B cell (primary cell): ENCODE data around the gene CLASP2. TPM values are rescaled to one million over a fixed set of nuclear protein-coding genes. Genes with fewer than 3 reads are reported as not detected.

Experiments used
- ATAC-seq: fragments of 200-7000 bp; cut with Tn5 transposase; one replicate; pipeline ENCODE4 v1.10.0; 2021; ENCODE audit warnings: low read depth, mild to moderate bottlenecking, moderate number of reproducible peaks, moderate library complexity
- CTCF ChIA-PET: fragments of 350-600 bp; sonication (Branson Sonifier 250); formaldehyde crosslinking; loops from one replicate; lab custom pipeline; 2021; ENCODE audit warnings: antibody characterized with exemption, inconsistent platforms; lab: Charles Lee
- POLR2A ChIA-PET: fragments of 350-600 bp; sonication (Branson Sonifier 250); formaldehyde crosslinking; loops from one replicate; lab custom pipeline; 2021; ENCODE audit warnings: antibody characterized with exemption; lab: Charles Lee
- DNase-seq: peaks from one replicate; pipeline ENCODE4 v3.0.0; 2013
- H2AFZ ChIP-seq: 2 replicates; pipeline ENCODE4 v1.6.1; 2012; ENCODE audit warnings: mild to moderate bottlenecking, low read depth, low read length; ENCODE audit not compliant: insufficient read depth, poor library complexity, severe bottlenecking
- H3K27ac ChIP-seq, 2 donors: 1 replicate in 1 of 2; 2 replicates in 1 of 2; pipeline ENCODE4 v1.5.1; 2012 to 2013; ENCODE audit warnings: low read length in 2 of 2, mild to moderate bottlenecking in 2 of 2, moderate library complexity in 1 of 2
- H3K27me3 ChIP-seq, 4 experiments: fragments of 200-600 bp in 1 of 4; sonication (generic) in 1 of 4; replicated peaks in 1 of 4; 1 replicate in 2 of 4; 2 replicates in 2 of 4; pipeline versions ENCODE4 v1.6.1 to v1.7.0; 2013 to 2016; ENCODE audit warnings: low read length in 3 of 4, mild to moderate bottlenecking in 2 of 4, mixed read lengths in 1 of 4, moderate library complexity in 1 of 4; ENCODE audit not compliant: insufficient read depth in 4 of 4, control insufficient read depth in 3 of 4; ENCODE audit errors: control extremely low read depth in 1 of 4
- H3K36me3 ChIP-seq, 2 experiments: replicated peaks in 1 of 2; 1 replicate in 1 of 2; 2 replicates in 1 of 2; pipeline versions ENCODE4 v1.6.1 to v1.7.1; 2013; ENCODE audit warnings: low read length in 1 of 2; ENCODE audit not compliant: insufficient read depth in 2 of 2, control insufficient read depth in 1 of 2; ENCODE audit errors: control extremely low read depth in 1 of 2, extremely low read depth in 1 of 2
- H3K4me1 ChIP-seq, 2 donors: fragments of 200-600 bp in 1 of 2; sonication (generic) in 1 of 2; 1 replicate in 1 of 2; 2 replicates in 1 of 2; pipeline versions ENCODE4 v1.5.1 to v1.6.1; 2013 to 2017; ENCODE audit warnings: low read length in 2 of 2; ENCODE audit not compliant: control insufficient read depth in 2 of 2, insufficient read depth in 2 of 2
- H3K4me2 ChIP-seq: replicated peaks from 2 replicates; pipeline ENCODE3; 2012; ENCODE audit warnings: mild to moderate bottlenecking, low read depth, low read length; ENCODE audit not compliant: poor library complexity, severe bottlenecking
- H3K4me3 ChIP-seq, 5 experiments: fragments of 200-600 bp in 1 of 5; sonication (generic) in 1 of 5; 1 replicate in 3 of 5; 2 replicates in 2 of 5; pipeline versions ENCODE4 v1.5.1 to v1.7.0; 2011 to 2016; ENCODE audit warnings: low read length in 4 of 5, mild to moderate bottlenecking in 4 of 5, low read depth in 2 of 5, control low read depth in 1 of 5, moderate library complexity in 1 of 5; ENCODE audit not compliant: insufficient read depth in 1 of 5; ENCODE audit errors: control extremely low read depth in 1 of 5, extremely low read depth in 1 of 5
- H3K79me2 ChIP-seq: fragments of 200-600 bp; sonication (generic); one replicate; pipeline ENCODE4 v1.6.0; 2016; ENCODE audit warnings: low read length; ENCODE audit not compliant: control insufficient read depth, insufficient read depth
- H3K9ac ChIP-seq: fragments of 200-600 bp; sonication (generic); 2 replicates; pipeline ENCODE4 v1.6.1; 2017; ENCODE audit warnings: mild to moderate bottlenecking, low read length, moderate library complexity
- H3K9me3 ChIP-seq, 3 donors: one replicate each; pipeline versions ENCODE4 v1.6.1 to v1.7.1; 2013; ENCODE audit warnings: low read length in 2 of 3; ENCODE audit not compliant: control insufficient read depth in 2 of 3, insufficient read depth in 1 of 3; ENCODE audit errors: control extremely low read depth in 1 of 3
- H4K20me1 ChIP-seq: 2 replicates; pipeline ENCODE4 v1.6.0; 2012; ENCODE audit warnings: mild to moderate bottlenecking, low read length; ENCODE audit not compliant: insufficient read depth, control insufficient read depth, poor library complexity, severe bottlenecking
- H3K27ac Mint-ChIP-seq: one replicate; pipeline ENCODE4 v1.8.0; 2021; ENCODE audit warnings: mixed read lengths
- H3K27me3 Mint-ChIP-seq: one replicate; pipeline ENCODE4 v1.8.0; 2021; ENCODE audit warnings: mixed read lengths
- H3K4me1 Mint-ChIP-seq: one replicate; pipeline ENCODE4 v1.8.0; 2021; ENCODE audit warnings: mixed read lengths
- H3K4me3 Mint-ChIP-seq: one replicate; pipeline ENCODE4 v1.8.0; 2021; ENCODE audit warnings: mixed read lengths
- H3K9me3 Mint-ChIP-seq: one replicate; pipeline ENCODE4 v1.8.0; 2022; ENCODE audit warnings: mixed read lengths; ENCODE audit not compliant: insufficient read depth
- CTCF ChIP-seq: fragments of 200-600 bp; IDR thresholded peaks from one replicate; pipeline ENCODE4 v1.8.0; 2022; ENCODE audit warnings: antibody characterized with exemption, mild to moderate bottlenecking
- EZH2 ChIP-seq: IDR thresholded peaks from 2 replicates; pipeline ENCODE4 v1.6.1; 2012; ENCODE audit warnings: borderline replicate concordance, low read depth, mild to moderate bottlenecking, moderate library complexity, low read length; ENCODE audit not compliant: insufficient read depth, poor library complexity, severe bottlenecking
- WGBS: methylation state at CpG from one replicate; pipeline ENCODE4 v1.1.5; 2013; ENCODE audit warnings: missing lambda C conversion rate; ENCODE audit not compliant: insufficient coverage; 5-methylcytosine and 5-hydroxymethylcytosine counted together
- intact Hi-C: fragments of 100-400 bp; cut with micrococcal nuclease; formaldehyde crosslinking; loops from one replicate; pipeline ENCODE4 v1.10.0; 2022
- polyA plus RNA-seq: library from polyadenylated mRNA; depleted of rRNA; stranded (reverse); fragments of >200 nt; gene quantifications from 2 replicates; pipeline ENCODE4 v1.2.3, GENCODE V29; 2012
- total RNA-seq, 2 donors: library from RNA; stranded (reverse); fragments of 120-200 nt in 1 of 2; gene quantifications; 1 replicate in 1 of 2; 2 replicates in 1 of 2; pipeline versions ENCODE4 v1.2.3 to v1.2.4, GENCODE V29; 2013 to 2022

The CLASP2 gene
- total and polyA plus RNA-seq, 2 donors (not counting 1 experiment from before 2014, with no cell fraction given): 10.7 to 109 TPM

GRCh38 chr3:33664195-33664594 lies 53.9 kb downstream of the CLASP2 start:
- ChIA-PET CTCF (no interaction called here), POLR2A (no interaction called here)
- H4K20me1 ChIP-seq: peaks cover 4% of the 10 kb centered on the region
- no peak overlapping the region for H3K4me3 ChIP-seq
- no peaks in the 10 kb centered on the region for H3K27me3 Mint-ChIP-seq
- no peak for DNase-seq
- no peak overlapping the region for H3K4me2 ChIP-seq
- no peak overlapping the region for H3K27ac ChIP-seq
- no CpG with 5 or more reads among the region's 1 CpG for WGBS
- peaks cover 0 to 6% of the 10 kb centered on the region in 2 experiments for H3K36me3 ChIP-seq
- intact Hi-C loops: no loop called here
- peaks cover 17% of the 10 kb centered on the region for H3K4me1 Mint-ChIP-seq
- H3K9ac ChIP-seq: no peak overlapping the region
- TF ChIP-seq EZH2 (no peak), CTCF (no peak)
- no peaks in the 10 kb centered on the region for H3K9me3 ChIP-seq
- H2AFZ ChIP-seq: no peak overlapping the region
- H3K4me3 Mint-ChIP-seq: no peak overlapping the region
- peaks cover 11% of the 10 kb centered on the region for H3K79me2 ChIP-seq
- H3K27me3 ChIP-seq: no peaks in the 10 kb centered on the region
- no peak for ATAC-seq
- no peak overlapping the region for H3K27ac Mint-ChIP-seq
- H3K9me3 Mint-ChIP-seq: no peaks in the 10 kb centered on the region
- H3K4me1 ChIP-seq: peaks cover 9 to 13% of the 10 kb centered on the region in 2 donors

- no peaks in the 10 kb centered on the region for H3K27me3 ChIP-seq
- no peak overlapping the region for H3K9ac ChIP-seq
- peaks cover 4% of the 10 kb centered on the region for H4K20me1 ChIP-seq
- peaks cover 0 to 6% of the 10 kb centered on the region in 2 experiments for H3K36me3 ChIP-seq
- no peak overlapping the region for H3K4me3 ChIP-seq
- H2AFZ ChIP-seq: no peak overlapping the region
- POLR2A ChIA-PET: no interaction called here
- CTCF ChIA-PET: no interaction called here
- ATAC-seq (no peak), DNase-seq (no peak)
- no peak for TF ChIP-seq CTCF
- TF ChIP-seq EZH2: no peak
- peaks cover 25% of the 10 kb centered on the region for H3K4me1 Mint-ChIP-seq
- no peak overlapping the region for H3K4me2 ChIP-seq
- peaks cover 16 to 20% of the 10 kb centered on the region in 2 donors for H3K4me1 ChIP-seq
- intact Hi-C loops: no loop called here
- H3K9me3 ChIP-seq: no peaks in the 10 kb centered on the region
- no peak overlapping the region for H3K27ac ChIP-seq
- H3K4me3 Mint-ChIP-seq: no peak overlapping the region
- no peaks in the 10 kb centered on the region for H3K9me3 Mint-ChIP-seq
- H3K27ac Mint-ChIP-seq: no peak overlapping the region
- peaks cover 12% of the 10 kb centered on the region for H3K79me2 ChIP-seq
- no peaks in the 10 kb centered on the region for H3K27me3 Mint-ChIP-seq
Observed at GRCh38 chr3:33663042-33663441, 55.0 kb downstream of the CLASP2 start.
